ENCODE results near the gene FADS1.

The FADS1 gene

DNA sequence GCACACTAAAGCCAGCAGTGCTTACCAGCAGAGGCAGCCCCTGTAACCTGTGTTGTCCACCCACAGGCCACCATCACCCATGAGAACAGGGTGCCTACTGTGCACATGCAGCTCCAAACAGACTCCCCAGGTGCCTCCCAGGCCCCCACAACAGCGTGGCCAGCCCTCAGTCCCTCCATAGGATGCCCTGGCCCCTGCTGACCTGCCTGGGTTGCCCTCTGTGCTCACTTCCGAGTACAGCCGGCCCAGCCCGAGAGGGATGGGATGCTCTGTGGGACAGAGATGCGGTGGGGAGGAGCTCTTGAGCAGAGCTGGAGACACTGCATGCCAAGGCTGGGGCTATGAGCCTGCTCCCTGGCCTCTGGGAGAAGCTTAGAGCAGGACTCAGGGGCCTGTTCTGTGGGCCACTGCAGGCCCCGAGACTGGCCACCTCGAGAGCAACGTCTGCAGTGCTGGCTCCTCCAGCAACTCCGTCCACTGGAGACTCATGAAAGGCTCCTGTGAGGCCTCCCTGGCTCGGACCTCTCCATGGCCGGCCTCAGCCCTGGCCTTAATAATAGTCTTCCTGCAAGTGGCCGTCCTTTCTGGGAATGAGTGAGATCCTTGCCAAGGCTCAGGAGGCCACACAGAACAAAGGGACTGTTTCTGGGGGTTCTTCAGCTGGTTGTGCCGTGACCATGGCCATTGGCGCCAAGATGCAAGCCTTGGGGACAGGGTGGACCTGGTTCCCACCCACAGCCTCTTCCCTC lies 38.3 kb upstream of the FADS1 start:
- peaks cover 50% of the 10 kb centered on the region for H3K36me3 ChIP-seq (ENCODE audit: control insufficient read depth, insufficient read depth, low read length)
- H3K9me3 ChIP-seq (ENCODE audit: control insufficient read depth, insufficient read depth, low read length): no peaks in the 10 kb centered on the region
- no peaks in the 10 kb centered on the region for H3K27me3 ChIP-seq (ENCODE audit: control insufficient read depth, insufficient read depth, low read length)
- no peak overlapping the region for H3K27ac ChIP-seq (ENCODE audit: low read length)
- H3K4me1 ChIP-seq (ENCODE audit: control insufficient read depth, insufficient read depth, low read length): no peaks in the 10 kb centered on the region
- DNase-seq (ENCODE audit: low read depth, low spot score): no peak
- WGBS (ENCODE audit: insufficient coverage, insufficient read length): no CpG with 5 or more reads among the region's 14 CpGs
- no peak overlapping the region for H3K4me3 ChIP-seq (ENCODE audit: low read length)

DNA sequence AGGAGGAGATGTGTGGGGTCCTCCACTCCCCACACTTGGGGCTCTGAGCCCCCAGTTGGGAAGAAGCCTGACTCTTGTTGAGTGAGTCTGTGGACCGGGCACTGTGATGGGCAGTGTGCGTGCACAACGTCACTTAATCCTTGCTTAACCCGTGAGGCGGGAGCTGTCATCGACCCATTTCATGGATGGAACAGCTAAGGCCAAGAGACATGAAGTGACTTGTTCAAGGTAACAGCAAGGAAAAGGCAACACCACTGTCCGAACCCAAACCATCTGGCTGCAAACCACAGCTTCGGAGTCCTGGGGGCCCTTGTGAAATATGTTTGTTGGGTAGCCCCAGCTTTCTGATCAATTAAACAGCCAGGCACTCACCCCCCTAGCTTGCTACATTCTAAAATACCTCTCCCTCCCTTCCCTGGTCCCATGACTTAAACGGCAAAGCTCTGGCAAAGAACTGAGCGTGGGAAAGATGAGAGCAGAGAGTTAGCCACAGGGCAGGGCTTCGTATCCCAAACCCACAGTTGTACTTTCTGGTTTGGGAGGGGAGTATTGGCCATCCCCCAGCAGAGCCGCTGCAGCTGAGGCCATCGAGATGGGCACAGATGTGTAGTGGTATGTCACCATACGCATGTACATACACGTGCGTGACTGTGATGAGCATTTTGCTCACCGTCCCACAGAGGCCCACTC lies 37.5 kb upstream of the FADS1 start:
- H3K27me3 ChIP-seq (ENCODE audit: control insufficient read depth, insufficient read depth, low read length): no peaks in the 10 kb centered on the region
- H3K36me3 ChIP-seq (ENCODE audit: control insufficient read depth, insufficient read depth, low read length): peaks cover 48% of the 10 kb centered on the region
- no peak for DNase-seq (ENCODE audit: low read depth, low spot score)
- WGBS (ENCODE audit: insufficient coverage, insufficient read length): no CpG with 5 or more reads among the region's 17 CpGs
- no peak overlapping the region for H3K4me3 ChIP-seq (ENCODE audit: low read length)
- H3K27ac ChIP-seq (ENCODE audit: low read length): no peak overlapping the region
- H3K9me3 ChIP-seq (ENCODE audit: control insufficient read depth, insufficient read depth, low read length): no peaks in the 10 kb centered on the region
- no peaks in the 10 kb centered on the region for H3K4me1 ChIP-seq (ENCODE audit: control insufficient read depth, insufficient read depth, low read length)

DNA sequence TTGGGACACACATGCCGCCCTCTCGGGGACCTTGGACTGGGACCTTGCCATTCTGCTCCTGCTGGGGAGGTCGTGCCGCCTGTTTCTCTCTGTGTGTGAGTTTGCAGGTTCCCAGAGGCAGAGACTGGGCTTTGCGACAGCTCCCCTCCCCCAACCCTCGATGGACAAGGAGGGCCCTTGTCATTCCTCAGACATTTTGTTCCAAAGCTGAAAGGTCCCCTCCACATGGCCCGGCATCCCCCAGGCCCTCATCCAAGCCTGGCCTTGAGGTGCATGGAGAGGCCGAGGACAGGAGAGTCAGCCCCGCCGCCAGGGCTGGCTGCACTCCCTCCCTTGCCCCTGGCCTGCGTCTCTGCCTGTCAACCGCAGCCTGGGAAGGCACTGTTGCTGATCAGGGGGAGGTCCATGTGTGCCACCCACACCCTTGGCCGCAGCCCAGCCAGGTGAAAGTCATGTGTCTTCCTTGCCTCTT lies 36.9 kb upstream of the FADS1 start:
- Histone ChIP-seq H3K4me1 (ENCODE audit: control insufficient read depth, insufficient read depth, low read length) (no peaks in the 10 kb centered on the region), H3K27me3 (ENCODE audit: control insufficient read depth, insufficient read depth, low read length) (no peaks in the 10 kb centered on the region), H3K9me3 (ENCODE audit: control insufficient read depth, insufficient read depth, low read length) (no peaks in the 10 kb centered on the region), H3K36me3 (ENCODE audit: control insufficient read depth, insufficient read depth, low read length) (peaks cover 52% of the 10 kb centered on the region), H3K27ac (ENCODE audit: low read length) (no peak overlapping the region), H3K4me3 (ENCODE audit: low read length) (no peak overlapping the region)
- WGBS (ENCODE audit: insufficient coverage, insufficient read length): no CpG with 5 or more reads among the region's 13 CpGs
- no peak for DNase-seq (ENCODE audit: low read depth, low spot score)

DNA sequence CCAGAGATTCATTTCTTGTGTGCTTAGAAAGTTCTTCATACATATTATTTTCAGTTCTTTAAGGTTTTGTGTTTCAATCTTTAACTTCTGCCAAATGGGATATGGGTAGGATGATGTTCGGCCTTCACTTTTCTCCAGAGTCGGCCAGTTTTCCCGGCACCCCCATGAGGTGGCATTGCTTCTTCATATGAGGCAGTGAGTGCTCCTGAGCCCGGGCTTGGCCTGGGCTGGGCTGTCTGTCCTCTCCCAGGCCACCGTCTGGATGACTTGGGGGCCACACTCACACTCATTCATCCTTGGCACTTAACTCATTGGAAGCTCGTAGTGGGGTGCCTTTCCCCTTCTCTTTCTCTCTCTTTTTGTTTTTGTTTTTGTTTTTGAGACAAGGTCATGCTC lies 35.1 kb upstream of the FADS1 start:
- WGBS (ENCODE audit: insufficient coverage, insufficient read length): no CpG with 5 or more reads among the region's 6 CpGs
- H3K4me1 ChIP-seq (ENCODE audit: control insufficient read depth, insufficient read depth, low read length): no peaks in the 10 kb centered on the region
- peaks cover 58% of the 10 kb centered on the region for H3K36me3 ChIP-seq (ENCODE audit: control insufficient read depth, insufficient read depth, low read length)
- H3K27ac ChIP-seq (ENCODE audit: low read length): no peak overlapping the region
- H3K9me3 ChIP-seq (ENCODE audit: control insufficient read depth, insufficient read depth, low read length): no peaks in the 10 kb centered on the region
- DNase-seq (ENCODE audit: low read depth, low spot score): no peak
- H3K4me3 ChIP-seq (ENCODE audit: low read length): no peak overlapping the region
- no peaks in the 10 kb centered on the region for H3K27me3 ChIP-seq (ENCODE audit: control insufficient read depth, insufficient read depth, low read length)

DNA sequence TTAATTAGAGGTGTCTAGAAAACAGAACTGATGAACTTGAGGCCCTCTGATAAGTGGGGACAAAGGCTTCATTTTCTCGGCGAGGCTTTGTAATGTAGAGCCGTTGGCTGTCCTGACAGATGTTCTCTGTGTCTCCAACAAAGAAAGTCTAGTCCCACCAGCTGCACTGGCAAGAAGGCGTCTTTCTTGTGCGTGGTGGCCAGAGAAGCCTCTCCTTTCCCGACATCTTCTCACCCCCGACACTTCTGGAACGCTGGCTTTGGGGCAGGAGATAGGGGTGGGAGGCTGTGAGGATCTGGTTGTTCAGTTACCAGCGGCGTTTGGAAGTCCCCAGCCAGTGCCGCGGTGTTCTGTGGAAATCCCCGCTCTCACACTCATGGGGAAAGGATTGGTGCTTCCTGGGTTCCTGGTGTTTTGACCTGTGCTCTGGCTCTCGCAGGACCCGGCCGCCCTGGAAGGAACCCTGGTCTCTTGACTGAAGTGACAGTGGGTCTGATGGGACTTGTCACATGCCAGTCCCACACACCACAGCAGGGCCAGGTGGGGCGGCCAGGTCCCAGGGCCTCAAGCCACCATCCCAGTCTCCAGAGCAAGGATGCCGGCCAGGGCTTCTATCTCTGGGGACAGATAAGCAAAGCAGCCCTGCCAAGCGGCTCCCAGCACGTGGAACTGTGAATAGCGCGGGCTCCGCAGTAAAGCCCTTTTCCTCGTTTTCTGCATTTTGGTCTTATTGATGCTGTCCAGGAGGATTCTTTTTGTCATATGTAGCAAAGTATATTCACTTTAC lies 34.5 kb upstream of the FADS1 start:
- H3K27ac ChIP-seq (ENCODE audit: low read length): no peak overlapping the region
- H3K4me3 ChIP-seq (ENCODE audit: low read length): no peak overlapping the region
- no peak for DNase-seq (ENCODE audit: low read depth, low spot score)
- H3K9me3 ChIP-seq (ENCODE audit: control insufficient read depth, insufficient read depth, low read length): no peaks in the 10 kb centered on the region
- WGBS (ENCODE audit: insufficient coverage, insufficient read length): no CpG with 5 or more reads among the region's 24 CpGs
- no peaks in the 10 kb centered on the region for H3K27me3 ChIP-seq (ENCODE audit: control insufficient read depth, insufficient read depth, low read length)
- no peaks in the 10 kb centered on the region for H3K4me1 ChIP-seq (ENCODE audit: control insufficient read depth, insufficient read depth, low read length)
- peaks cover 58% of the 10 kb centered on the region for H3K36me3 ChIP-seq (ENCODE audit: control insufficient read depth, insufficient read depth, low read length)

DNA sequence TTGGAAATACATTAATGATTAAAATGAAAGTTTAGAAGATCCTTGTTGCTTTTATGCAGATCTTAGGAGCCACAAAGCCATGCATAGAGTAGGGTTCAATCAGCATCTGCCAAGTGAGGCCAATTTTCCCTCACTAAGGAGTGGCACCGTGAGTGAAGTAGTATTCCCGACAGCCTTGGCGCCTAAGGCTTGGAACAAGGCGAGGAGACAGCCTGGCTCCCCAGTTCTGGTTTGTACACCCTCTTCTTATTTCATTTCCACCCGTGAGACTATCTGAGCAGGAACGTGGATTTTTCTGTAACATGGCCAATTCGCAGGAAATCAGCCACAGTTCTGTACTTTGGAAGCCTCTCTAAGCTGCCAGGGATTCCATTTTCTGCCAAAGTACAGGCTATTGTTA lies 33.9 kb upstream of the FADS1 start:
- Histone ChIP-seq H3K27ac (ENCODE audit: low read length) (no peak overlapping the region), H3K4me3 (ENCODE audit: low read length) (no peak overlapping the region), H3K4me1 (ENCODE audit: control insufficient read depth, insufficient read depth, low read length) (no peaks in the 10 kb centered on the region), H3K36me3 (ENCODE audit: control insufficient read depth, insufficient read depth, low read length) (peaks cover 55% of the 10 kb centered on the region), H3K9me3 (ENCODE audit: control insufficient read depth, insufficient read depth, low read length) (no peaks in the 10 kb centered on the region), H3K27me3 (ENCODE audit: control insufficient read depth, insufficient read depth, low read length) (no peaks in the 10 kb centered on the region)
- no peak for DNase-seq (ENCODE audit: low read depth, low spot score)
- no CpG with 5 or more reads among the region's 7 CpGs for WGBS (ENCODE audit: insufficient coverage, insufficient read length)

DNA sequence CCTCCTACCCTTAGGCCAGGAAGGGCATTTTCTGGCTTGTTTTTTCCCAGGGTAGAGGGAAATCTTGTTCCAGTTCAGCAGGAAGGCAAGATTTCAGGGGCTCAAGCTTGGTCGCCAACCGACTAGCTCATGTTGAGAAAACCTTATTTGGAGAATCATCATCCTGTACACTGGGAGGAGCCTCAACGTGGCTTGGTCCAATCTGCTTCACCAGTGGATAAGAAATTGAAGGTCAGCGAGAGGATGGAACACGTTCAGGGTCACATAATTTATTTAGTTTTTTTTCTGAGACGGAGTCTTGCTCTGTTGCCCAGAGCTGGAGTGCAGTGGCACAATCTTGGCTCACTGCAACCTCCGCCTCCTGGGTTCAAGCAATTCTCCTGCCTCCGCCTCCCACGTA lies 31.8 kb upstream of the FADS1 start:
- Histone ChIP-seq H3K4me3 (ENCODE audit: low read length) (no peak overlapping the region), H3K27ac (ENCODE audit: low read length) (no peak overlapping the region), H3K4me1 (ENCODE audit: control insufficient read depth, insufficient read depth, low read length) (no peaks in the 10 kb centered on the region), H3K36me3 (ENCODE audit: control insufficient read depth, insufficient read depth, low read length) (peaks cover 41% of the 10 kb centered on the region), H3K27me3 (ENCODE audit: control insufficient read depth, insufficient read depth, low read length) (no peaks in the 10 kb centered on the region), H3K9me3 (ENCODE audit: control insufficient read depth, insufficient read depth, low read length) (no peaks in the 10 kb centered on the region)
- no peak for DNase-seq (ENCODE audit: low read depth, low spot score)
- no CpG with 5 or more reads among the region's 9 CpGs for WGBS (ENCODE audit: insufficient coverage, insufficient read length)

DNA sequence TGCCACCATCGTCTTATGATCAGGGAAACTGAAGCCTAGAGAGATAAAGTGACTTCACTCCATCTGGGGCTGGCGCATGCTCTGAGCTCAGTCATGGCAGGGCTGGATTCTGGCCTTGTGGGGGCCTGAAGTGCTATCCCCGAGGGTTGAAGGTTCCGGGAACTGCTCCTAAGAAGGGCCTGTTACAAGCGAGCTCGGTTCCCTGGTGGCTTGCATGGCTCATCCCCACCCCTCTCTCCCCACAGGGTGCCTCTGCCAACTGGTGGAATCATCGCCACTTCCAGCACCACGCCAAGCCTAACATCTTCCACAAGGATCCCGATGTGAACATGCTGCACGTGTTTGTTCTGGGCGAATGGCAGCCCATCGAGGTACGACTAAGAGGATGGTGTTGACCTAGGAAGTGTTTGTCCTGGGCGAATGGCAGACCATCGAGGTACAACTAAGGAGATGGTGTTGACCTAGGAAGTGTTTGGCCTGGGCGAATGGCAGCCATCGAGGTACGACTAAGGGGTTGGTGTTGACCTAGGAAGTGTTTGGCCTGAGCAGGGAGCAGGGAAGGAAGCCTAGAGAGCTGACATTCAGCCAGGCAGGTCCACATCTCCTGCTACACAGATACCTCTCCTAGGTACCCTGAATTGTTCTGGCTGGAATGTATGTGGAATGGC lies 31.2 kb upstream of the FADS1 start:
- no peak overlapping the region for H3K4me3 ChIP-seq (ENCODE audit: low read length)
- DNase-seq (ENCODE audit: low read depth, low spot score): no peak
- H3K36me3 ChIP-seq (ENCODE audit: control insufficient read depth, insufficient read depth, low read length): peaks cover 41% of the 10 kb centered on the region
- no peaks in the 10 kb centered on the region for H3K27me3 ChIP-seq (ENCODE audit: control insufficient read depth, insufficient read depth, low read length)
- H3K4me1 ChIP-seq (ENCODE audit: control insufficient read depth, insufficient read depth, low read length): no peaks in the 10 kb centered on the region
- WGBS (ENCODE audit: insufficient coverage, insufficient read length): no CpG with 5 or more reads among the region's 18 CpGs
- no peaks in the 10 kb centered on the region for H3K9me3 ChIP-seq (ENCODE audit: control insufficient read depth, insufficient read depth, low read length)
- no peak overlapping the region for H3K27ac ChIP-seq (ENCODE audit: low read length)

DNA sequence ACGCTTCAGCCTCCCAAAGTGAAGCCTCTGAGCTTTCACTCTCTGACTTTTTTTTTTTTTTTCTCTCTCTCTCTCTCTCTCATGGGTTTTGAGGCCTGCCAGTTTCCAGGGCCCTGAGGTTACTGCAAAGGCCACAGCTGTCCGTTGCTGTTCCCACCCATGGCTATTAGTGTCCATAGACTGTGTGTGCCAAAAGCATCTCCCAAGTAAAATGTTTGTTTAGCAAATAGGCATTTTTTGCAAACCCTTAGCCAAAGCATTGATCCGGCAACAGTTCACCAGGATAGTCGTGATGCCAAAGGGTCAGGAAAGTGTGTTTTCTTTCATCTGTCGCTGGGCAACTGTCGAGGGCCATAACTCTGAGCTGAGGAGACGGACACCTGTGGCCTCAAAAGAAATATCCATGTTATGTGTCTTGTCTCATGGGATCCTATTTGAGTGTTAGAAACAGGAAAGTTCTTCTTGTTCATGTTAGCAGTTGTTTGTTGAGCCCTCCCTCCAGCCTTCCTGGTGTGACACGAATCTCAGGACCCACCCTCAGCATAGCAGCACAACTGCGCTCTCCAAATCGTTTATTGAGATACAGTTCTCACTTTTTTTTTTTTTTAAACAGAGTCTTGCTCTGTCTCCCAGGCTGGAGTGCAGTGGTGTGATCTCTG lies 29.7 kb upstream of the FADS1 start:
- no peak for DNase-seq (ENCODE audit: low read depth, low spot score)
- Histone ChIP-seq H3K27me3 (ENCODE audit: control insufficient read depth, insufficient read depth, low read length) (no peaks in the 10 kb centered on the region), H3K4me3 (ENCODE audit: low read length) (no peak overlapping the region), H3K36me3 (ENCODE audit: control insufficient read depth, insufficient read depth, low read length) (peaks cover 55% of the 10 kb centered on the region), H3K4me1 (ENCODE audit: control insufficient read depth, insufficient read depth, low read length) (no peaks in the 10 kb centered on the region), H3K9me3 (ENCODE audit: control insufficient read depth, insufficient read depth, low read length) (no peaks in the 10 kb centered on the region), H3K27ac (ENCODE audit: low read length) (no peak overlapping the region)
- no CpG with 5 or more reads among the region's 10 CpGs for WGBS (ENCODE audit: insufficient coverage, insufficient read length)
